WI38 (cell line): ENCODE data around the gene GPX7.

Experiments used
- H3K4me3 ChIP-seq: 2 replicates; pipeline ENCODE4 v1.5.1; 2011; ENCODE audit warnings: low read depth, mild to moderate bottlenecking, control low read depth, low read length
- TF ChIP-seq, protein P1 (sequence below): IDR thresholded peaks from 2 replicates; pipeline ENCODE4 v1.5.1; 2012; ENCODE audit warnings: low read depth, mild to moderate bottlenecking, control low read depth, low read length

The GPX7 gene

DNA sequence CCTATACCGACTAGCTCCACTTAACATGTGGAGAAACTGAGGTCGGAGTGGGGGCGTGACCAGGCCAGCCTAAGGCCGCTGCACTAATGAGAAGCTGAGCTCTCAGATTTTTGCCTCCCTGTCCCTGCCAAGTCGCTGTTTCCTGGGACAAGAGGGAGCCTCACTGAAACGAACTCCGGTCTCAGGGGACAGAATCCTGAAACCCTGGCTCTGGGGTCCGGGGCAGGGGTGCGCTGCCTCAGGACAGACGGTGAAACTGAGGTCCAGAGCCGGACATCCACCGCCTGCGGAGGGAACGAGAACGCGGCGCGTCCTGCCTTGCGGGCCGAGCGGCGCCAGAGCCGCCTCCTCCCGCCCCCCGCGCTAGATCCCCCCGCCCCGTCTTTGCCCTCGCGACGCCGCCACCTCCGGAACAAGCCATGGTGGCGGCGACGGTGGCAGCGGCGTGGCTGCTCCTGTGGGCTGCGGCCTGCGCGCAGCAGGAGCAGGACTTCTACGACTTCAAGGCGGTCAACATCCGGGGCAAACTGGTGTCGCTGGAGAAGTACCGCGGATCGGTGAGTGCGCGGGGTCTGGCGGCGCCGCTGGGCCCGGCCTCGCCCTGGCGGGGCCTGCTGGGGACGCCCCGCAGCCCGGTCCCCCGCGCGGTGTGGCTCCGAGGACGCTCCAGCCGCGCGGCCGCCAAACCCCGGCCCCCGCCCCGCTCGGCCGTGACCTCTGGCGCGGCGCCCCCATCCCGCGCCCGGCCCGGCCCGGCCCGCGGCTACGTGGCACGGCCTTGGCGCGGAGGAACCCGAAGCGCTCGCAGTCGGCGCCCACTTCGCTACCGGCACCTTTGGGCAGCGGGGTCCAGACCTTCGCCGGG is at the start of gene GPX7:
TSS of gene GPX7 (plus strand) at position 381 of the 865 bp plus-strand sequence. CDS start at position 420, 39 bp downstream.
- H3K4me3 ChIP-seq, result peak within 1 kb of the TSS; percentile 37

DNA sequence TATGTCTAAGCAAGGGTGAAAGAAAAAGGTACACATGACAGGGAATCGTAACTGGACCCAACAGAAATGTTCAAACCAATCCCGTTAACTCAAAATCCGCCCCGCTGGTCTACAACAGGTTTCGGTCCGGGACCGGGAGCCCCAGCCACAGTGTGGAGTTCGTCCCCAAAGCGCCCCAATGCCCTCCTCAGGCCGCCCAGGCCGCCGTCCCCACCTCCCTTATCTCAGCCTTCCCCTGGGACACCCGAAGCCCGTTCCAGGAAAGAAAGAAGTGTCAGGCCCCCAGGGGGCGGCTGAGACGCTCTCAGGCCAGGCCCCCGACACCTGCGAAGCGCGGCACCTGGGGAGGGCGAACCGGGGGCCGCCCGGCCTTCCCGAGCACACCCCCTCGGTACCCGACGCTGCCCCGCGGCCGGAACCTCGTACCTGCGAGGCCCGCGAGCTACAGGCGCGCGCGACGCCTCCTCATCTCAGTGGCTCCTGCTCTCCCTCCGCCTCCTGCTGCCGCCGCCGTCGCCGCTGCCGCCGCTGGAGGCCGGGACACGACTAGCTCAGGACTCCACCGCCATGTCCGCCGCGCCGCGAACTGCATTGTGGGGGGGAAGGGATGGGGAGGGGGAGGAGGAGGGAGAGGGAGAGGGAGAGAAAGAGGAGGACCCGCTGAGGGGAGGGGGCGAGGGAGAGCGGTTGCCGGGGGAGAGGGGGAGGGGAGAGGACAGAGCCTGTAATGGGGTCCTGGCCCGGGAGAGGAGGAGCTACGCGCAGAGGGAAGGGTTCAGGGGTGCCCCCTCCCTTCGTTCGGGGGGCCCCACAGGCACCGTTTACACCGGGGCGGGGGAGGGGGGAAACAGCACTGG is 49.4 kb upstream of the GPX7 start, which contains the start of gene TUT4:
TSS of gene TUT4 (minus strand) at position 588 of the 857 bp plus-strand sequence. CDS start 26,812 bp downstream, outside the sequence.
- TF ChIP-seq, protein P1, sequence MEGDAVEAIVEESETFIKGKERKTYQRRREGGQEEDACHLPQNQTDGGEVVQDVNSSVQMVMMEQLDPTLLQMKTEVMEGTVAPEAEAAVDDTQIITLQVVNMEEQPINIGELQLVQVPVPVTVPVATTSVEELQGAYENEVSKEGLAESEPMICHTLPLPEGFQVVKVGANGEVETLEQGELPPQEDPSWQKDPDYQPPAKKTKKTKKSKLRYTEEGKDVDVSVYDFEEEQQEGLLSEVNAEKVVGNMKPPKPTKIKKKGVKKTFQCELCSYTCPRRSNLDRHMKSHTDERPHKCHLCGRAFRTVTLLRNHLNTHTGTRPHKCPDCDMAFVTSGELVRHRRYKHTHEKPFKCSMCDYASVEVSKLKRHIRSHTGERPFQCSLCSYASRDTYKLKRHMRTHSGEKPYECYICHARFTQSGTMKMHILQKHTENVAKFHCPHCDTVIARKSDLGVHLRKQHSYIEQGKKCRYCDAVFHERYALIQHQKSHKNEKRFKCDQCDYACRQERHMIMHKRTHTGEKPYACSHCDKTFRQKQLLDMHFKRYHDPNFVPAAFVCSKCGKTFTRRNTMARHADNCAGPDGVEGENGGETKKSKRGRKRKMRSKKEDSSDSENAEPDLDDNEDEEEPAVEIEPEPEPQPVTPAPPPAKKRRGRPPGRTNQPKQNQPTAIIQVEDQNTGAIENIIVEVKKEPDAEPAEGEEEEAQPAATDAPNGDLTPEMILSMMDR, result no peak
- peak within 1 kb of the TSS; percentile 91 for H3K4me3 ChIP-seq

More for the DNA sequence above, at the start of gene GPX7:
- TF ChIP-seq, protein P1, result no peak

DNA sequence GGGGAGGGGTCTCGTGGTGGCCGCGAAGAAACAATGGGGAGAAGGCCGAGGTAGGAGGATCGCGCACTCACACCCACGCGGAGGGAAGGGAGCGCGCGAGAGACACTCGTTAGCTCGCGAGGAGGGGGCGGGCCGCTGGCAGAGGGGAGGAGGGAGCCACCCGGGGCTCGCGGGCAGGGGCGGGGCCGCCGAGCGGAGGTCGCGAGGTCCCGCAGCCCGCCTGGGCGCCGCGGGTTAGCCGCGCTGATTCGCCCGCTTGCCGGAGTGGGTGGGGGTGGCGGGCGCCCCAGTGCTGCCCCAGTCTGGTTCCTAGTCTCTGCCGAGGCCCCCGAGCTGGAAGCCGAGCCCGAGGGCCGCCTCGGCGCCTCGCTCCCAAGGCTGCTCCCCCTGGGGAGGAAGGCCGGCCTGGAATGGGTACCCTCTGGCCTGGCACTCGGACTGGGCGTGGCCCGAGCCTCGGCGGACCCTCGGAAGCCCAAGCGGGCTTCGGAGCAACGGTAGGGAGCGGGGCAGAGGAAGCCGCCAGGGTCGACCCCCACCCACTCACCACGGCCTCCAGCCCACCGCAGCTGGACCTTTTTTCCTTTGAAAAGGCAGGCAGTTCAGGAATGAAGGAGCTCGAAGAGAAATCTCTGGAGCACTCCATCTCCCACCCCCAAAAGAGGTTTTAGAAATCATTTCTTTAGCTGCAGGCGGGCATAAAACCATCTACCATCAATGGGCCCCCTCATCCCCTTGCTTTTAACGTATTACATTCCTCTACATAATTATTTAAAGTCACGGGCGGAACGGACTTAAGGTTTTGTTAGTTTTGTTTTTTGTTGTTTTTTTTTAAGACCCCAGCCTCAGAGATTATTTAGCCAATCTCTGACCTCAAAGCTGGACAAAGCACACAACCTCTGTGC is 48.6 kb upstream of the GPX7 start:
- H3K4me3 ChIP-seq, result peak overlapping the region; percentile 91
- TF ChIP-seq, protein P1, result no peak

DNA sequence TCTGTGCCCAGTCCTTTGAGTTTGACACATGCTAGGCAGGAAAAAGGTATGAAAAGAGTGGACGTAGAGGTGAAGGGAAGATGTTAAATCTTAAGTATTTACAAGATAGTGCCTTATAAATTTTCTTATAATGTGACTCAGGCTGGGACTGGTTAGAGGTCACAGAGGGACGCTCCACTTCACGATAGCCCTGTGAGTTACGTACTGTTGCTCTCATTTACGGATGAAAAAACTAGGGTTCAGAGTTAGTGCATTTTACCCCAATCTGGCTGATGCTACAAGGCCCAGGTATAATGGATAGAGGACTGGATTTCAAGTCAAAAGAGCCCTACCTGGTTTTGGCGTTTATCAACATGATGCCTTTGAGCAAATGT is 47.9 kb upstream of the GPX7 start:
- TF ChIP-seq, protein P1, result no peak
- H3K4me3 ChIP-seq, result peak overlapping the region; percentile 91

DNA sequence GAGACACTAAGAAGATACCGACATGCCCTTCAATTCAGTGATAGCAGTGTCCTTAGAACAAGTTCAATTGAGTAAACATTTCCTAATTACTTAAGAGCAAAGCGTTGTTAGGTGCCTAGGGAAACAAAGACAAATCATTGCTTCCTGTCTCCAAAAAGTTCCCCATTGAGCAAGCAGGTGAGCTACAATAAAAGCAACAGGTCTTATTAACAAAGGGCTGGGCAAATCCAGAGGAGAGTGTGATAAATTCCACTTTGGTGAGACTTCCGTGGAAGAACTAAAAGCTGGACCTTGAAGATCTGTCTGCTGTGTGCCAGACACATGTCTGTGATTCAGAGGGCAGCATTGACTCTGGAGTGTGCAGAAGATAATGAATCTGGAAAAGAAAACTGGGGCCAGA is 47.4 kb upstream of the GPX7 start:
- TF ChIP-seq, protein P1, result no peak
- no peak overlapping the region for H3K4me3 ChIP-seq

DNA sequence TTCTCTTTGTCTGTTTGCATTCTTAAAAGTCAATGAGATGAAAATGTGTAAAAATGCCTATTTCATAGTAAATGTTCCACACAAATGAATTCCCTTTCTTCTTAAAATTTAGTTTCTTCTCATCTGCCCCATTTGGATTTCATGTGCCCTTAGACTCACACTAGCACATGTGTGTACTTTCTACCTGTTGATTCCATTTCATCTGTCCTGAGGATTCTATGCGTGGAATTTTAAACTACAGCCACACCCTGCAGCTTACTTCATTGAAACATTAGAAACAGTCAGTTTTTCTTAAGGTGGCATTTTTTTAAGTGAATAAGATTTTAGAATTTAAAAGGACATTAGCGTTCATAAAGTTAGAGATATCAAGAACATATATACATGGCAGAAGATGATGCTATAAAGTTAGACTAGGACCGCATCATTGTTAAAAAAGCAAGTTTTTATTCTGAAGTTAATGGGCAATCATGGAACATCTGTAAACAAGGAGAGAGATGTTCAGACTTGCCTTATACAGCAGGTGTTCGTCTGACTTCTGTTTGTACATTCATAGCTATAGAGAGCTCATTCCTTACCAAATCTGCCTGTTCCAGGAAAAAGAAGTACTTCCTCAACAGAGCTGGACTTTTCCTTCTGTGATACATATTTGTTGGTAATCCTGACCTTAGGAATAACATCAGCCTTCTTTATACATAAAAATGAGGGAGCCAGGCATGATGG is 45.4 kb upstream of the GPX7 start:
- TF ChIP-seq, protein P1, result no peak
- H3K4me3 ChIP-seq, result no peak overlapping the region
